GM18951 (cell line): ENCODE measurements around the gene AP3S2.
"Not testable (repeated sequence)": the region's sequence is repeated elsewhere in the genome, so short reads cannot be mapped to it uniquely, and the experiment has no call there.

Experiments
- POLR2A ChIP-seq: IDR thresholded peaks from 4 replicates; pipeline ENCODE4 v1.6.1; 2011; ENCODE audit warnings: mild to moderate bottlenecking; ENCODE audit not compliant: insufficient read length, insufficient read depth; ENCODE audit errors: extremely low read depth
- in situ Hi-C: fragments of 300-500 bp; cut with MboI; formaldehyde crosslinking; loops from one replicate; pipeline ENCODE4 v1.12.0; 2022; ENCODE audit warnings: low sequenced_read_pairs, mixed read lengths, inconsistent platforms; ENCODE audit not compliant: unreplicated experiment

Gene AP3S2

DNA sequence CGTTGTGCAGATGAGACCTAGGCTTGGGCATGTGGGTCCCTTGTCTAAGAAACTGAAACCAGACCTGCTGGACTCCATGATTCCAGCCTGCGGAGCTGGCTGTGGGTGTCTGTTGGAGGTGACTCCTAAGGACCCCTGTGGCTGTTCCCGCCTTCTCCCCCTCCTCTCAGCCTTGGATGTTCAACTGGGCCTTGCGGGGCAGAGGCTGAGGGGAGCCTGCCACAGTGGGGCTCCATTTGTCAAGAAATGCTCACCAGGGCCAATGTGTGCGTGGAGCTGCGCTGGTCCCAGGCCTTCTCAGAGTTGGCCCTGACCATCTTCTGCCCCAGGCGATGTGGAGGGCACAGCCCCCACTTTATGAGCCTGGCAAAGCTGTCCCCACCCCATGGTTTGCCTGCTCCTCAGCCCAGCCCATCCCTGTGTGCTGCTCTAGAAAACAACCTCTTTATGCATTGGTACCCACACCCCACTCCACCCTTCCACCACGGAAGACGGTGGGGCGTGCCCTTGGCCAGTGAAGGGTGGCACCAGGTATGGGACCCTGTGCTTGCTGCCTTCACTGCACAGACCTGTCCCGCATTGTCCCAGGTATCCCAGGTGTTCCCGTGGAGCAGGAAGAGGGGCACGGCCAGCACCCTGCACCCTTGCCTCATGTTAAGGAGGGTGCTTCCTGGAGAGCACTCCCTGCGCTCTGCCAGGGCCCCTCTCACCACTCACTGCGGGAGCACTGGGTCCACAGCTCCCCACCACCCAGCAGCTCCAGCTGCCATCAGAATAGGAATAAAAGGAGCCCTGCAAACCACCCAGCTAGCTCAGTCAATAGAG lies 109.7 kb downstream of the AP3S2 start:
- no peak for TF ChIP-seq POLR2A
- in situ Hi-C loops = no loop called here

DNA sequence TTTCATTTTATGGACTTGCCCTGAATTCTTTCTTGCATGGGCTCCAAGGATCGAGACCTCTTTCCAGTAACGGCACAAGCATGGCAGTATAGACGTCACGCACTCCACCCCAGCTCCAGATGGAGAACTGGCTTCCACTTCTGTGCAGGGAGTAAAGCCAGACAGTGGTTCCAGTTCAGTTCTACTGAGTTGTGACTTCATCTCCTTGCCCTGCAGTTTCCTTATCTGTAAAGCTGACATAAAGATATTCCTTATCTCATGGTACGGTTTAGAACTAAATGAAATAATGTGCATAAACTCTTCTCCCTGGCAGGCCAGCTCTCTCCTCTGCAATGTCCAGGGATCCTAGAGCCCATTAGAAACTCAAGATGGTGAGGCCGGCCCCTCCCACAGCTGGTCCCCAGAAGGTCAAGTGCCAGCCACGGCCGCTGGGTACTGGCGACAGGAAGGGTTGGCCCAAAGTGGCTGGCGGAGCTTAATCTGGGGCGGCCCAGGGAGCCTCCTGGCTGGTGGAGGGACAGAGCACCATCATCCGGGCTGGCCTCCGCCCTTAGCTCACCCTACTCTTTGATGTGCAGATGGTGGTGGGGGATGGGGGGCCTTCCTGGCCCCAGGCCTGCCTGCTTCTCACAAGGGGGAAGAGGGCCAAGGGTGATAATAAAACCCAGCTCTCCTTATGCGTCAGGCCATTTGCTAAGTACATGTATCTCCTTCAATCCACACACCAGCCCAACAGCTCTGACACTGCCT lies 110.5 kb downstream of the AP3S2 start:
- in situ Hi-C loops = no loop called here

DNA sequence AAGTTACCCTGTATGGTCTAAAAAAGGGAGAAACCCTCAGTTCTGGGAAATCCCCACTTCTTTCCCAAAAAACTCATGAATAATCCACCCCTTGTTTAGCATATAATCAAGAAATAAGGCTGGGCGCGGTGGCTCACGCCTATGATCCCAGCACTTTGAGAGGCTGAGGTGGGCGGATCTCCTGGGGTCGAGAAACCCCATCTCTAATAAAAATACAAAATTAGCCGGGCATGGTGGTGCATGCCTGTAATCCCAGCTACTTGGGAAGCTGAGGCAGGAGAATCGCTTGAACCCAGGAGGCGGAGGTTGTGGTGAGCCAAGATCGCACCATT lies 111.2 kb downstream of the AP3S2 start:
- in situ Hi-C loops = not testable (repeated sequence)

More for the DNA sequence above, 110.5 kb downstream of the AP3S2 start:
- TF ChIP-seq POLR2A = no peak

DNA sequence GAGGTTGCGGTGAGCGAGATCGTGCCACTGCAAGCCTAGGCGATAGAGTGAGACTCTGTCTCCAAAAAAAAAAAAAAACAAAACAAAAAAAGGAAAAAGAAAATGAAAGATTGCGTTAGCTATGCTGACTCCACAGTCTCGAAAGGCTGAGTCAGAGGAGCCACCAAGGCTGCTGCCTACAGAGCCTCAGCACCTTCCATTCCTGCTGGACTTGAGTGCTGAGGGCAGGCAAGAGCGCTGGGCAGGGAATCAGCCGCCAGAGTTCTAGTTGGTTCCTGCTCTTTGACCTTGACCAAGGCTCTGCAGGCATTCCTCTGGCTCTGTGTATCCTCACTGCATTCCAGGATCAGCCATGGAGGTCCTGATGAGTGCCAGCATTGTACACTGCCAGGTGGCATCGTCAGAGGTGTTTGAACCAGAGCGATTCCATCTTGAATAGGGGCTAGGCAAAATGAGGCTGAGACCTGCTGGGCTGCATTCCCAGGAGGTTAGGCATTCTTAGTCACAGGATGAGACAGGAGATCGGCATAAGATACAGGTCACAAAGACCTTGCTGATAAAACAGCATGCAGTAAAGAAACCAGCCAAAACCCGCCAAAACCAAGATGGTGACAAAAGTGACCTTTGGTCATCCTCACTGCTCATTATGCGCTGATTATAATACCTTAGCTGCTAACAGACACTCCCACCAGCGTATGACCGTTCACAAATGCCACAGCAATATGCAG lies 111.7 kb downstream of the AP3S2 start:
- in situ Hi-C loops = no loop called here

DNA sequence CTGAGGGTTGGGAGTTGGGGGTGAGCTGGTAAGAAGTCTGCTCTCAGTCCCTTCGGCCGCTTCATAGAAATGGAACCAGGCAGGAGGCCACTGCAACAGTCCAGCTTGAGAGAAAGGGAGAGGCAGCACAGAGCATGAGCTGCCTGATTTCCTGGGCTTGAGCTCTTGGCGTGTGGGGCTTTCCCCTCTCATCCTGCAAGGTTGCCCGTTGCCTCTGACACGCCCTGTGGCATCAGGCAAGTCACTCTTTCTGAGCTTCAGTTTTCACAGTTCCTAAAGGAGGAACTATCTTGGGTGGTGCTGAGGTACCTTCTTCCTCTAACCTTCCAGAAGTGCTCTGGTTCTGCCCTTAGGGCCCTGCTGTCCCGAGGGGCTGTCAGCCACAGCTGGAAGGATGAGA lies 112.7 kb downstream of the AP3S2 start:
- in situ Hi-C loops = no loop called here
- TF ChIP-seq POLR2A = no peak

More for the DNA sequence above, 111.7 kb downstream of the AP3S2 start:
- no peak for TF ChIP-seq POLR2A

DNA sequence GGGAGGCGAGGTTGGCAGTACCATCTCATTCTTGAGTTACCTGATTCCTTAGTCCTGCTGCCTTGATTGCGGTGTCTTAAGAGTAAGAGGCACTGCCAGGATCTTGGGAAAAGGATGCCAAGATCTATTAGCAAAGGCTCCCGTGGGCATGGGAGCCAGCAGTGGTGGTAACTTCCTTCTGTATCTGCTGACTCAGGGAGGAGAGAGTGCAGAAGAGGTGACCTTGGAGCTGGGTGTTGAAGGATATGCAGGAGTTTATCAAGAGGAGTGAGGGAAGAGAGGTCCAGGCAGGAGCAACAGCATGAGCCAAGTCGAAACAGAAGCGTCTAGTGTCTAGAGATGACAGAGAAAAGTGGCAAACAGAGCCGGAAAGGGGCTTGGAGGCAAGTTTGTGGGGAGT lies 113.2 kb downstream of the AP3S2 start:
- TF ChIP-seq POLR2A = no peak
- in situ Hi-C loops = no loop called here
